Keratinocyte (primary cell): ENCODE data around the gene NT5DC4.

Experiments used
- EZH2 ChIP-seq: IDR thresholded peaks from one replicate; pipeline ENCODE4 v1.6.1; 2012; ENCODE audit warnings: inconsistent platforms, mild to moderate bottlenecking, low read length, moderate library complexity
- TF ChIP-seq, protein P1 (sequence below), 3 experiments: IDR thresholded peaks in 1 of 3; conservative IDR thresholded peaks in 1 of 3; optimal IDR thresholded peaks in 1 of 3; 2 replicates in 2 of 3; 3 replicates in 1 of 3; pipeline versions ENCODE3 to v1.5.1; 2011; ENCODE audit warnings: low read length in 3 of 3, mild to moderate bottlenecking in 3 of 3, moderate library complexity in 2 of 3, control low read depth in 1 of 3, inconsistent platforms in 1 of 3; ENCODE audit not compliant: insufficient read depth in 2 of 3; ENCODE audit errors: extremely low read depth in 1 of 3

DNA sequence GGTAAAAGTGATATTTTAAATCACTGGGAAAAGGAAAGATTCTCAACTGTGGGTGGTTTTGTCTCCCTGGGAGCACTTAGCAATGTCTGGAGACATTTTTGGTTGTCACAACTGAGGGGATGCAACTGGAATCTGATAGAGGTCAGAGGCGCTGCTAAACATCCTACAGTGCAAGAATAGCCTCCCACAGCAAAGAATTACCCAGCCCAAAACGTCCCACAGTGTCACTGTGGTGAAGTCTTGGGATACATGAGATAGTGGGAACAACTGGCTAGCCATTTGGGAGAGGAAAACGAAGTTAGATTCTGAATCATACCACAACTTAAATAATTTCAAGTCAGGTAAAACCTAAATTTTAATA is 36.4 kb upstream of the NT5DC4 start:
- TF ChIP-seq, protein P1, sequence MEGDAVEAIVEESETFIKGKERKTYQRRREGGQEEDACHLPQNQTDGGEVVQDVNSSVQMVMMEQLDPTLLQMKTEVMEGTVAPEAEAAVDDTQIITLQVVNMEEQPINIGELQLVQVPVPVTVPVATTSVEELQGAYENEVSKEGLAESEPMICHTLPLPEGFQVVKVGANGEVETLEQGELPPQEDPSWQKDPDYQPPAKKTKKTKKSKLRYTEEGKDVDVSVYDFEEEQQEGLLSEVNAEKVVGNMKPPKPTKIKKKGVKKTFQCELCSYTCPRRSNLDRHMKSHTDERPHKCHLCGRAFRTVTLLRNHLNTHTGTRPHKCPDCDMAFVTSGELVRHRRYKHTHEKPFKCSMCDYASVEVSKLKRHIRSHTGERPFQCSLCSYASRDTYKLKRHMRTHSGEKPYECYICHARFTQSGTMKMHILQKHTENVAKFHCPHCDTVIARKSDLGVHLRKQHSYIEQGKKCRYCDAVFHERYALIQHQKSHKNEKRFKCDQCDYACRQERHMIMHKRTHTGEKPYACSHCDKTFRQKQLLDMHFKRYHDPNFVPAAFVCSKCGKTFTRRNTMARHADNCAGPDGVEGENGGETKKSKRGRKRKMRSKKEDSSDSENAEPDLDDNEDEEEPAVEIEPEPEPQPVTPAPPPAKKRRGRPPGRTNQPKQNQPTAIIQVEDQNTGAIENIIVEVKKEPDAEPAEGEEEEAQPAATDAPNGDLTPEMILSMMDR (optimal IDR thresholded peaks at IDR 0.05 in 1 of 3, IDR thresholded peaks at IDR 0.05 in 1 of 3, conservative IDR thresholded peaks at IDR 0.05 in 1 of 3; ENCODE audit: extremely low read depth in 1 of 3, insufficient read depth in 2 of 3, low read length in 3 of 3): no peak
- no peak for TF ChIP-seq EZH2
